ENCODE measurements around the gene MCFD2. TPM values are rescaled to one million over a fixed set of nuclear protein-coding genes. Genes with fewer than 3 reads are reported as not detected.

Gene MCFD2
- total RNA-seq, 4 donors from 2014 or later, result 63.9 to 94.4 (median 69.6) TPM

- TF ChIP-seq, protein P1, sequence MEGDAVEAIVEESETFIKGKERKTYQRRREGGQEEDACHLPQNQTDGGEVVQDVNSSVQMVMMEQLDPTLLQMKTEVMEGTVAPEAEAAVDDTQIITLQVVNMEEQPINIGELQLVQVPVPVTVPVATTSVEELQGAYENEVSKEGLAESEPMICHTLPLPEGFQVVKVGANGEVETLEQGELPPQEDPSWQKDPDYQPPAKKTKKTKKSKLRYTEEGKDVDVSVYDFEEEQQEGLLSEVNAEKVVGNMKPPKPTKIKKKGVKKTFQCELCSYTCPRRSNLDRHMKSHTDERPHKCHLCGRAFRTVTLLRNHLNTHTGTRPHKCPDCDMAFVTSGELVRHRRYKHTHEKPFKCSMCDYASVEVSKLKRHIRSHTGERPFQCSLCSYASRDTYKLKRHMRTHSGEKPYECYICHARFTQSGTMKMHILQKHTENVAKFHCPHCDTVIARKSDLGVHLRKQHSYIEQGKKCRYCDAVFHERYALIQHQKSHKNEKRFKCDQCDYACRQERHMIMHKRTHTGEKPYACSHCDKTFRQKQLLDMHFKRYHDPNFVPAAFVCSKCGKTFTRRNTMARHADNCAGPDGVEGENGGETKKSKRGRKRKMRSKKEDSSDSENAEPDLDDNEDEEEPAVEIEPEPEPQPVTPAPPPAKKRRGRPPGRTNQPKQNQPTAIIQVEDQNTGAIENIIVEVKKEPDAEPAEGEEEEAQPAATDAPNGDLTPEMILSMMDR (IDR thresholded peaks at IDR 0.05; ENCODE audit: low read depth), result no peak
These were observed 30.2 kb downstream of the MCFD2 start for GRCh38 chr2:46885376-46885775.

DNA sequence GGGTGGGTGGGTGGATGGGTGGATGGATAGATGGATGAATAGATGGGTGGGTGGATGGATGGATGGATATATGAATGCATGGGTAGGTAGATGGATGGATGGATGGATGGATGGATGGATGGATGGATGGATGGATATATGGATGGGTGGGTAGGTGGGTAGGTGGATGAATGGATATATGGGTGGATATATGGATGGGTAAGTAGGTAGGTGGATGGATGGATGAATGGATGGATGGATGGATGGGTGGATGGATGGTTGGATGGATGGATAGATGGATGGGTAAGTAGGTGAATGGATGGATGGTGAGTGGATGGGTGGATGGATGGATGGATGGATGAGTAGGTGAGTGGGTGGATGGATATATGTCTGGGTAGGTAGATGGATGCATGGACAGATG lies 36.1 kb downstream of the MCFD2 start:
- TF ChIP-seq, protein P1 (IDR thresholded peaks at IDR 0.05; ENCODE audit: low read depth), result no peak

DNA sequence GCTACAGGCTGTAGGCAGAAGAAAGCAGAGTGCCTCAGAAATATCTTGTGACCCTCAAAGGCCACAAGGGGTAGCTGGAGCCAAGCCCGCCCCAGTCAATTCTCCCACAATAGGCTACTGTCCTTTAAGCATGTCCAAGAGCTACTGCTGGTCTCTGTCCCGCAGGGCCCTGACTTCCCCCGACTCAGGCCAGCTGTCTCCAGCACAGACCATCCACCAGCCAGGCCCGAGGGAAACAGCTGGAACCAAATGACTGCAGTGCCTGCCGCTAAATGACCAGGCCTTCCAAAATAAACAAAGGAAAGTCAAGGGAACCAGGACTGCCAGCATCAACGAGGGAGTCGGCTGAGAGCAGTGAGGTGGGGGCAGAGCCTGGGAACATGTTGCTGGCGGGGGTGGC lies 36.7 kb downstream of the MCFD2 start:
- TF ChIP-seq, protein P1 (IDR thresholded peaks at IDR 0.05; ENCODE audit: low read depth), result no peak

- TF ChIP-seq, protein P1 (IDR thresholded peaks at IDR 0.05; ENCODE audit: low read depth), result no peak
These were observed 37.2 kb downstream of the MCFD2 start for GRCh38 chr2:46878240-46878877.

DNA sequence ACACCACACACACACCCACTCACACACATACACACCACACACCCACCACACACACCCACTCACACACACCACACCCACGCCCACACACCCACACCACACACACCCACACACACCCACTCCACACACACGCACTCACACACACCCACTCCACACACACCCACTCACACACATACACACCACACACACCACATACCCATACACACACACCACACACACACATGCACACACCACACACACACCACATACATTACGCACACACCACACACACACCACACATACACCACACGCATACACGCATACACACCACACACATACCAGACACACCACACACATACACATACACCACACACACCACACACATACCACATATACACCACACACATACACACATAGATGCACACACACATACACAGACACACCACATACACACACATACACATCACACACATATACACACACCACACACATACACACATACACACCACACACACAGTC lies 37.9 kb downstream of the MCFD2 start:
- TF ChIP-seq, protein P1 (IDR thresholded peaks at IDR 0.05; ENCODE audit: low read depth), result no peak

GRCh38 chr2:46876741-46877384 lies 38.7 kb downstream of the MCFD2 start:
- TF ChIP-seq, protein P1 (IDR thresholded peaks at IDR 0.05; ENCODE audit: low read depth), result no peak

- TF ChIP-seq, protein P1 (IDR thresholded peaks at IDR 0.05; ENCODE audit: low read depth), result no peak
These were observed 40.2 kb downstream of the MCFD2 start for GRCh38 chr2:46875226-46875899.

Measured in subcutaneous adipose tissue (tissue), 4 donors.